NCI-H510A (cell line): ENCODE measurements around the gene NT5DC3.

Experiments
- DNase-seq: peaks from one replicate; lab custom pipeline; 2025; lab: John Stamatoyannopoulos, UW

Gene NT5DC3

DNA sequence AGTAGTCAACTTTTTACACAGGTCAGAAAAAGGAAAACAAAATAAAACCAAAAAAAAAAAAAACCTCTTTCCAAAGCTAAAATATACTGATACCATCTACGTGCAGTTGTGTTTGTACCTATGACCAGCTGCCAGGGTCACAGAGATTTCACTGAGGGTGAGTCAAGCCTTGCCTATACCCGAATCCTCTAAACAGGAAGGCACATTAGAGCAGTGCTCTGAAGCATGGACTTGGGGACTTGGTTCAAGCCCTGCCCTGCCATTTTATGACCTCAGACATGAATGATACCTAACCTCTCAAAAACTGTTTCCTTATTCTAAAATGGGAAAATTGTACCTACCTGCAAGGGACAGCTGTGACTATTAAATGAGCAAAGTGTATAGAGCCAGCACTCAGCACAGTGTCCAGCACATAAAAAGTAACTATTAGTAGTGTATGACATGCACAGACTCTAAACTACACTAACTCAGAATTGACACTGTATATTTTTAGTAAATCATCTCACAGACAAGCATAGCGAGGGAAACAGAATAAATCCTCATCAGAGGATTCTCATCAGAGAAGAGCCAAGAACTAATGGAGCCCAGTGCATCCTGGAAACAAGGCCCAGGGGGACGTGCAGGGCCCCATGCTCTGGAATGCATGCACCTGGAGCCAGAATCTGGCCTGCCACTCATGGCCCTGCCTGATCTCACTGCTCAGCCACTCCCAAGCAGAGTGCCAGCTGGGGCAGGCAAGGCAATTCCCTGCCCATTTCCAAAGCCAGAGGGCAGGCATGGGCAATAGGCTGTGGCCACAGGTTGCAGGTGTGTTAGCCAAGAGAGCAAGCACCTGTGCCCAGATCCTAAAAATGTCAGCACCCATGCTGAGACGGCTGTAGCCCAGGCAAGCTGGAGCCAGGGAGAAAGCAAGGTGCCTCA is 57.0 kb downstream of the NT5DC3 start:
- DNase-seq = no peak

DNA sequence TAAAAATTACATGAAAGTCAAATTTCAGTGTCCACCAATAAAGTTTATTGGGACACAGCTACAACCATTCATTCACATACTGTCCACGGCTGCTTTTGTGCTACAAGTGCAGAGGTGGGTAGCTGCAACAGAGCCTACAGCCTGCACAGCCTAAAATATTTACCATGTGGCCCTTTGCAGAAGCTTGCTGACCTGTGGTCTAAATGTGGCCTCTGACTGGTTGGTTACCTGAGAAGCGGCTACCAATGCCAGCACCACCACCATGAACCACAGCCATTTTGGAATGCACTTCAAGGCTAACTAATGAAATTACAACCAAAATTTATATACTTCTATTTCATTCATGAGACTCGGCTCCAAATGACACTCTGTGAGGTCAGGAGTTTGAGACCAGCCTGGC is 58.6 kb downstream of the NT5DC3 start:
- no peak for DNase-seq

DNA sequence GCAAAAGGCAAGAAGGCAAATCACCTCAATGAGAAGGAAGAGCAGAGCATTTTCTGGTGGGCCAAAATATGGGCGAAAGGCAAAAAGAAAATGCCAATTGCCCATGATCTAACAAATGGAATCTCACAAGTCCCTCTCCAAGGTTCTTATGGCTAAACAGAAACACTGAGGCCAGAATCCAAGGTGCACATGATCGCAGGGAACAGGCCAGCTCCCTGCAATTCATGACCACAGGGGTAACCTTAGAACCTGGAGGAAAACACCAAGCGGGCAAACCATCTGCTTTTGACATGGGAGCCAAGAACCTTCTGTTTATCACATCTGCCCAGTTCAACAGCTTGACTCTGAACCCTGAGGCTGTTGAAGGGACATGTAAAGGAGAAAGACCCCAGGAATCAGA is 60.0 kb downstream of the NT5DC3 start:
- no peak for DNase-seq

DNA sequence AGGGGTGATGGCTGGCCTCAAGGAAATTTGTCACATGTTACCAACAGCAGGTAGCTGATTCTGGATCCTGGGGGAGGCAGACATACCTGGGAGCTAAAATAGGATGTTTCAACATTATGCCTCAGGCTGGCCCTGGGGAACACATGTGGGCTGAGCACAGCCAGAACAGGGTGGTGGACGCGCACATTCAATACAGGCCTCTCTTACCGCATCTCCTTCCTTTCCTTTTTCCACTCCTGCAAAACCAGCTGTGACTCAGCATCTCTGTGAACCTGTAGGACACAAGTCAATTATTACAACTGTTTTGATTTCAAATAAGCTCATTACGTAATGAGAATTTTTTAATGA is 61.0 kb downstream of the NT5DC3 start:
- DNase-seq = no peak

DNA sequence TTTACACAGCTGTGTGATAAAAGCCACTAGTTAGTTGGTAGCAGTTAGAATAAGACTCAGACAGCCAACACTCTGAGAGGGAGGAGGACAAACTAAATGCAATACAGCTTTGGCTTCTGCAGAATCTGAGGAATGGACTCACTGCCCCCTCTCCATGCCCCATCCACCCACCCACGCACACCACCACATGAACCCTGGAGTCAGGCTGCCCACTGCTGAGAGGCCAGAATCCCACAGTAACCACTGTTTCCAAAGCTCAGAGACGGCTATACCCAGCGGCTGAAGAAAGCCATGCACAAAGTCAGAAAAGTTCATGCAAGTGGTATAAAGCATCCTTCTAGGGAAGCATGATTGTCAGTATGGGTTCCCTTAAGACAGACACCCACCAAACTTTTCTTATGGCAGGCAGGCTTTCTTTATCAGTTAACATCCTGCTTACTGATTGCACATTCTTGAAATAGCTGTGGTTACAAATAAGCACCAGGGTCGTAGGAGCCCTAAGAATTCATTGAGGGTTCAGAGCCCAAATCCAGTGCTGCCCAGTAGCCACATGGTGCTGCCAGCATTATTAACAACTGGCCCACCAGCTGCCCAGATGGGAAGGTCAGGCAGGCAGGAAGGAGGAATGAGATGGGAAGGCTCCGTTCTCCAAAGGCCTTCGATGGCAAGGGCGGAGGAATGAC is 61.5 kb downstream of the NT5DC3 start:
- DNase-seq = no peak

DNA sequence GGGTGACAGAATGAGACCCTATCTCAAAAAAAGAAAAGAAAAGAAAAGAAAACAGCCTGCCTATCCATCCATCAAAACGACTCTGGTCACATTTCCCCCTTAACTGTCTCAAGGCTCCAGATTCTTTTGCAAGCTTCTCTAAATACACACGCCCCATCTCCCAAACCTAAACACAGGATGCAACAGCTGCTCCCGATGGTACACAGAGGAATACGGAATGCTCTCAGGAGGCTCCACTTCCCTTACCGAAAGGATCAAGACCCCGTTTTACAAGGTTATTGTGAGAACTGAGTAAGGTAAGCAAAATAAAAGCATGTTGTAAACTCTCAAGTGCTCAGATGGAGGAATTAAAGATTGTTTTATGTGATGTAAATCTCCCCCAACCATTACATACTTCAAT is 62.3 kb downstream of the NT5DC3 start:
- DNase-seq = no peak

DNA sequence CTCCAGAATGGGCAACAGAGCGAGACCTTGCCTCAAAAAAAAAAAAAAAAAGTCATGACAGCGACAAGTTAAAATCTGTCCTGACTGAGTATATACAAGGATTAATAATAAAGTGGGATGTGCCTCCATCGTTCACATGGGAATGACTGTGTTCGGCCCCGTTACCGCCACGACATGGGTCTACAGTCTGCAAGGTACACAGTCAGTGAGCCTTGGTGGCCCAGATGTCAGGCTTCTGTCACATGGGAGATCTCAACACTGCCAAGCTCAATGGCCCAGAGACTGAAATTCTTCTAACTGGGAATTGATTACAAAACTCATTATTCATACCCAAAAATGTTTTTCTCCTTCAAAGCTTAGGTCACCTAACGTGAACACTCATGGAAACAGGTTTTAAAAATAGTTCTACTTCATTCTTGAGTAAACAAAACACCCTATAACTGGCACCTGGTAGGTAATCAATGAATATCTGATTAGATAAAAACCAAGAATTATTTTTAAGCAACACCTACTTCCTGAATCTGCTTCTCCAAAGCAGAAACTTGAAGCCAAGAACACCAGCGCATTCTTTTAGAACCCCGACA is 66.0 kb downstream of the NT5DC3 start:
- DNase-seq = no peak

DNA sequence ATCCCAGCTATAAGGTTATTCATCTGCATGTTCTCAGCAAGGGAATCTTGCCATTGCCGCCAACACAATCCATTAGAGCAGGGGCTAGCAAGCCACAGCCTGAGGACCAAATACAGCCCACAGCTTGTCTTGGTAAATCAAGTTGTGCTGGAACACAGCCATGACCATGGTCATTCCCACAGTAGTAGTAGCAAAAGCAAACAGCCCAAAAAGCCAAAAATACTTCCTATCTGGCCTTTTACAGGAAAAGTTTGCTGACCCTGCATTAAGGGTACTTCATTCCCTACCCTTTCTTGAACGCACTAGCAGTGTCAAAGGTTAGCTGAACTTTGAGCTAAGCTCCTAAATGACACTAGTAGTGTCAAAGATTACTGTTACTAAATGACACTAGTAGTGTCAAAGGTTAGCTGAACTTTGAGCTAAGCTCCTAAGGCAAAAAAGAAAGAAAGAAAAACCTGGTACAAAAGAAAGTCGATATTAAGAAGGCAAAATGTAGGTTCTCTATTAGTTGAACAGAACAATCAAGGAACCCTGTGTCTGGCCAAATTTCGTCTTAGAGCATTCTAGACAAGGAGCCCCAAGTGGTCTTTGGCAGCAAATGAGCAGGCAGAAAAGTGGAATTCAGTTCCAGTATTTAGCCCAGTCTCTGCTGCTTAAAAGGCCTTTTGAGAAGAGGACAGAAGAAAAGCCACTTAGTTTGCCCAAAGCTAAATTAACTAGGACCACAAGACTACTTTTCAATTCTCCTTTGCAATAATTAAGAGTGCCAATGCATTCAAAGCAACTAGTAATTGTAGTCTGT is 67.7 kb downstream of the NT5DC3 start:
- DNase-seq = no peak

DNA sequence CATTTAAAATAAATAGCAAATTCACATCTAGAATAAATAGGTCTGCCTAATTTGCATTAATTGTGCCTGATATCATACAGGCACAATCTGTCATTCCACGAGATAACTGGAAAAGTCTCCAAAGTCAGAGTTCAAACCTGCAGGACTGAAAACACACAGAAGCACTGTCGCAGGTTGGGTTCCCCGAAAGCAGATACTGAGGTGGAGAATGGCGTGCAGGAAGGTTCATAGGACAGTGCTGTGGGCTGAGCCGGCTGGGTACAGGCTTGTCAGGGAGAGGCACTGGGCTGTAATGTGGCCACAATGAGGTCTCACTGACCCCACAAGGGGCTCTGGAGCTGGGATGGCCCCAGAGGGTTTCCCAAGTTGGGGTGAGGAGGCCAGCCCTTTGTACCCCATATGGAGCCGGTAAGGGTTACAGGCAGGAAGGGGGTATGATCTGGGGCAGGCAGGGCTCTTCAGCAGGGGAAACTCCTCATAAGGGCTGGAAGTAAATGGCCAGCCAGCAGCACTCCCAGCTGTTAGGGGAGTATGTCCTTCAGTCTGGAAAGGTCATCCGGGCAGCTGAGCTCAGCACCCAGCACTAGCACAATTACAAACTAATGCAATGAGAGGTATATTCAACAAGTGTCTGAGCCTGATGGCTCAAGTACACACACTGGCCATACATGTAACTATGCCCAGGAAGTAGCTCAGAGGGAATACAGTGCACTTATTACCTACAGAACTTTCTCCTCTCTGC is 68.5 kb downstream of the NT5DC3 start:
- no peak for DNase-seq

DNA sequence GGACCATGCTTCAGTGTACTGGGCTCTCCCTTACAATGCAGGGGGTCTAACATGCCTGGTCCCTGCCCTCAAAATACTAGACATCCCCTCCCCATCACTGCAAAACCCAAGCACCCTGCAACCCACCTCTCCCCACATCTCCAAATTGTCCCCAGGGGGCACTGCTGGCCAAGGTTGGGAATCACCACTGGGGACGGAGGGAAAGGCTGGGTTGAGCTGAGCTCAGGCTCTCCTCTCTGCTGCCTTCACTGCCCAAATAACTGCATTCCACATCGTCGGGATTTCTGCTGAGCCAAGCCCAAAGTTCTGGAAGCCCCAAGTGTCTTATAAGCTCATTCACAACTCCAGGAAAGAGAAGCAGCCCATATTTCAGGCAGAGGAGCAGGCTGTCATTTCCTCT is 69.6 kb downstream of the NT5DC3 start:
- DNase-seq = no peak

DNA sequence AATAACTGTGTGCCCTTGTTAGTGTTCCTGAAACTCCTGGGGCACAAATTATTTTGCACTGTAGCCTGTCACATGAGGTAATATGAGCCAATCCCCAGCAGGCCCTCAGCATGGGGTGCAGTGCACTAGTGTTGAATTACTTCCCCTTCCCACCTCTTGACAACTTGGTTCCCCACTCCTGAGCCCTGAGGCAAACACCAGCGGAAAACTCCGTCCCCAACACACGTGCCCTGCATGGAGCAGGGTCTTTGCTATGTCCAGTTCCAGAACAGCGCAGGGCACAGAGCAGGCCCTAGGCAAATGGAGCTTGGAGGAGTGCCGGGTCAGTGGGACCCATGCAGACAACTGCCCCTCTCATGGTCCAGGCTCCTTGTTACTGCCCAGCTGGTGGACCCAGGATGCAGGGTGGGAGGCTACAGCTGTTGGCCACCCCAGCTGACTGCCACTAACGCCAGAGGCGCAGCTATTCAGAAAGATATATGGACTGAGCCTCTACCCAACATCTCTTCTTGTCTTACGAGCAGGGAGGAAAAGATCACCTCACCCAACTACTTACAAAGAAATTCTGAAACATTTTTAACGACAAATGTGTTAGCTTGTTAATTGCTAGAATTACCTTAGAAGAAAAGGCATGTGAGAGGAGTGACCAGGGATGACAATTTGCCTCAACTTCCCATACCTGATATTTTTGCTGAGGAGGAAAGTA is 71.6 kb downstream of the NT5DC3 start:
- DNase-seq = no peak

DNA sequence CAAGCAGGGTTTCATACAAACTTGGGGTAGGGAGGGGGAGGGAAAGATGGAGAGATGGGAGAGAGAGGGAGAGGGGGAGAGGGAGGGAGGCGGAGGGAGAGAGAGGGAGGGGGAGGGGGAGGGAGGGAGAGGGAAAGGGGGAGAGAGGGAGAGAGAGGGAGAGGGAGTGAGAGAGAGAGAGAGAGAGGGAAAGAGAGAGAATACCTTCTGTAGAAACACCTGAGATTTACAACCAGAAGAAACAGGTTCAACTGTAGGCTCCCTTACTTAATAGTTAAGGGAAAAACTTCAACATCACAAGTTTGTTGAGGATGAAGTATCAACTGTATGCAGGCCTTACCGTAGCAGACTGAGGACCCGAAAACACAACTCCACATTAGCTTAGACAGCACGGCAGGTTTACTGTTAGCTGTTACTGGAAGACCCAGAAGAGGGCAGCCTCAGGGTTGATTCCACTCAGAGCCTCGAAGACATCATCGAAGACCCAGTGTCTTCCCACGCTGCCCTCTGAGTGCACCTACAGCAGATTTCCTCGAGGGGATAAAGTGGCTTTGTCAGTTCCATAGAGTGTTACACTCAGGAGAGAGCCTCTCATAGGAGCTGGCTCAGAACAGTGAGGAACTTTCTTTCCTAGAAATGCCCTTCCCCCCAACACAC is 72.4 kb downstream of the NT5DC3 start:
- DNase-seq = no peak

DNA sequence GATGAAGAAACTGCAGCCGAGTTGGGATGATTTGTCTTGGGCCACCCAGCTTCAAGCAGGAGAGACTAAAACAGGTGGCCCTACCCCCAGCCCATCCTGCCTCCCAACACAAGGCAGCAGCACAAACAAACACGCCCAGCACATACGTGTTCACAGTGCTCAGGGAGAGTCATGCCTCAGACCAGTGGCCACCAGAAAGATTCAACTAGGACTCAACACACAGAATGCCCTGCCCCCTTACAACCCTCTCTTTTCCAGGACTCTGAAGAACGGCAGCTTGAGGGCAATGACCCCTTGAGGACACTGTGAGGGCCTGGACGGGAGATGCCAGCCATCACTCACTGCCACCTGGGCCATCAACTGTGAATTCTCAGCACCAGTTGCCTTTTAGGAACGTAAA is 75.0 kb downstream of the NT5DC3 start:
- no peak for DNase-seq

DNA sequence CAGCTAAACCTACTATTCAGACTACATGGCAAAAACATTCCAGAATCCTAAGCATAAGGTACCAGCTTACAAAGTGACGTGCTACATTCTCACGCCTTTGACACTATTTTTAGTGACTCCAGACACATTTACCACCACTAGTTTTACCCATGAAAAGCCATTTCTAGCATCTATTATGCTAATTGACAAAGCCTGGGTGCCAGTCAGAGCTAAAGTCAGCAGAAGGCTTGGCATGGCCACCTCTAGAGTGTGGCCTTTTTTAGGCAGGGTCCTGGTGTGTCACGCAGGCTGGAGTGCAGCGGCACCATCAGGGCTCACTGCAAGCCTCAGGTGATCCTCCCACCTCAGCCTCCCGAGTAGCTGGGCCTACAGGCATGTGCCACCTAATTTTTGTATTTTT is 75.7 kb downstream of the NT5DC3 start:
- no peak for DNase-seq

DNA sequence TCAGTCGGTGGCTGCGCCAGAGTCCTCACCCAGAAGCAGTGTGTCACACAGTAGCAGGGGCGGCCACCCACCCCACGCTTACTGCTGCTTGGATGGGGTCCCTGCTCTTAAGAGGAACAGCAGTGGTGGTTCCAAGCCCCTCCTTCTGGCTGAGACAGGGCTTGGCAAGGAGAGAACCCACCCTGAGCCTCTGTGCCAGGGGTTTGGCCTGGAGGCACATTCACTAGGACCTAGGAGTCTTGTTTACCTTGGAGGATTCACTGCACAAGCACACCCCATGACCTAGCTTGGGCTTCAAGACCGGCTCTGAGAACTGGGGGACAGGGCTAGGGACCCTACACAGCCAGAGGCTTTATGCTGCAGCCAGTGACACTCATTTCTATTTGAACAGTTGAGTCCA is 78.6 kb downstream of the NT5DC3 start:
- no peak for DNase-seq

DNA sequence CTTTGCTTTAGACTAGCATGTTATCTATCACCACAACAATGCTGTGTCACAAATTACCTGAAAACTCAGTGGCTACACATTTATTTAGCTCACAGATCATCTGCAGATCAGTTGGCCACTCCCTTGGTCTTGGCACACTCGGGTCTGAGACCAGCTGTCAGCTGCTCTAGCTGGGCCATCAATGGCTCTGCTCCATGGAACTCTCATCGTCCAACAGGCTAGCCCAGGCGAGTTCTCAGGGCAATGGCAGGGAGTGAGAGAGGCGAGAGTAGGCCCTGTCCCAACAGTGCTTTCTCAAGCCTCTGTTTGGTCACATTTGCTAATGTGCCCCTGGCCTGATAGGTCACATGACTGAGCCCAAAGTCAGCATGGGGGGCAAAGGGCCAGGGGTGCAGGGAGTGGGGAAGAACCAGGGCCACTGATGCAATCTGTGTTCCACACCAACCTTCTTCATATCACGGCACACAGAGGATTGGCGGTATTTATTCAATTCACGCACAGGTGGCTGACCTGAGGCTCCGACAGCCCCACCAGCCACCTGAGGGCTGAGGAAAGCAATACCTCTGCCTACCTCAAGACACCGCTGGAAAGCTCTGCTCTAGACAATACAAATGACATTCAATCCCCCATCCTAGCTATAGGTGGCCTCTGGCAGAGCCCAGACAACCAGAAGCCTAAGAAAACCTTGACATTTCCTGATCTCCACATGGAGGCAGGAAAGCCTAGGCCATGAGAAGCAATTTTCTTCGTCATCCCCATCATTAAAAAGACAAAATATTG is 82.5 kb downstream of the NT5DC3 start:
- no peak for DNase-seq

DNA sequence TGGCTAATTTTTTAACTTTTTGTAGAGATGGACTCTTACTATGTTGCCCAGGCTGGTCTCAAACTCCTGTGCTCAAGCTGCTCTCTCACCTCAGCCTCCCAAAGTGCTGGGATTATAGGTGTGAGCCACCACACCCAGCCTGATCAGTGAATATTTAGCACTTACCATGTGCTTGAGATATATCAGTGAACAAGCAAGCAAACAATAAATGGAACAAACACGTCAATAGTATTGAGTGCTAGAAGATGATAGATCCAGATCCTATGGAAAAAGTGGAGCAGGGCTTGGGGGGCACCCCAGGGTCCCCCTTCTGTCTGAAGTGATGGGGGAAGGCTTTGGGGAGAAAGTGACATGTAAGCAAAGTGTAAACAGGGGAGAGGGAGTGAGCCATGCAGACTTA is 83.8 kb downstream of the NT5DC3 start:
- DNase-seq = no peak

DNA sequence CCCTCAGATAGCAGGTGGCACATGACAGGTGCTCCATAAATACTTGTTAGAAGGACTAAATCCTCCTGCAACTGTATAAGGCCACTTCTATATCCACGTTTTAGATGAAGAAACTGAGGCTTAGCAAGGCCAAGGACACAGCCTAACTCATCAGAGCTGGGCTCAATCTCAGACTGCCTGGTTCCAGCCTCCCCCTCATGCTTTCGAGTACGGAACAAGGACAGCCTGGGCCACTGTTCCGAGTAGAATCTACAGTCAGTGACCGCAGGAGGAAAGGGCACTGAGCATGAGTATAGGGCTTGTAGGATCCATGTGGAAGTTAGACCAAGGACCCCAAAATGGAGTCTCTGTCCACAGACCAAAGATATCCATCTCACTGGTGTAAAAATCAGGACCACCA is 84.6 kb downstream of the NT5DC3 start:
- no peak for DNase-seq

DNA sequence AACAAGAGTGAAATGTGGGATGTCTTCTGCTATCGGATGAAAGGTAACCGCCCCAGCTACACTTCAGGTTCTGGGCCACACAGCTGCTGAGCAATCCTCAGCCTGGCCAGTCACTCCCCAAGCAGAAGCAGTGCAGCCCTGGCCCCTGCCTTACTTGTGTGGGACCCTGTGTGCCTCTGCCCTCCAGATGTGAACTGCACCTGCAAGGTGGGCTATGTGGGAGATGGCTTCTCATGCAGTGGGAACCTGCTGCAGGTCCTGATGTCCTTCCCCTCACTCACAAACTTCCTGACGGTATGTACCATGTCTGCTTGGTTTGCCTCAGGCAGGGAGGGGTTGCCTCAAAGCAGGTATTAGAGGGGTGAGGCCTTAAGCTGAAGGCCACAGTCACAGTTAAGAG is 85.6 kb downstream of the NT5DC3 start:
- no peak for DNase-seq

DNA sequence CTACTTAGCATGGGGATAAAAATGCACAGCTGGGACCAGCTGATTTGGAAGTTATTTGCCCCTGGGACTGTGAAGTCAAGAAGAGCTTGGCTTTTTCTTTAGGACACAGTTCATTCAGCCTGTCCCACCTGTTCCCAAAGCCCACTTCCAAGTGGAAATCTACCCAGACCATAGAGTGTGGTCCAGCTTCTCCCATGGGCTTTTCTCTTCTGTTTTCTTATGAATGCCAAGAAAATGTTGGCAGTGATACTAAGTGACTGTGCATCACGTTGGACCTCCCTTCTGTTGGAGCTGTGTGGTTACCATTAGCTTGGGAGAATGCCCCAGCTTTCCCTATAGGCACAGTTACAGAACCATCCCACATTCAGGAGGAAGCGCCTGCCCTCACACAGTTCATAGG is 89.4 kb downstream of the NT5DC3 start:
- no peak for DNase-seq
